Activated CD8-positive, alpha-beta T cell treated with anti-CD3 and anti-CD28 coated beads for 36 hours (primary cell): ENCODE measurements around the gene GNL1. TPM values are rescaled to one million over a fixed set of nuclear protein-coding genes. Genes with fewer than 3 reads are reported as not detected.

ENCODE experiments used
- ATAC-seq: fragments of 200-7000 bp; cut with Tn5 transposase; one replicate; pipeline ENCODE4 v1.10.0; 2021; ENCODE audit warnings: mild to moderate bottlenecking, moderate library complexity
- CTCF ChIA-PET: fragments of 350-600 bp; sonication (Branson Sonifier 250); formaldehyde crosslinking; loops from one replicate; lab custom pipeline; 2021; ENCODE audit warnings: antibody characterized with exemption; lab: Charles Lee
- POLR2A ChIA-PET: fragments of 350-600 bp; sonication (Branson Sonifier 250); formaldehyde crosslinking; loops from one replicate; lab custom pipeline; 2021; ENCODE audit warnings: antibody characterized with exemption; lab: Charles Lee
- DNase-seq: peaks from one replicate; pipeline ENCODE4 v3.0.0-alpha.2; 2020
- H3K27ac Mint-ChIP-seq: one replicate; pipeline ENCODE4 v1.8.0; 2021; ENCODE audit warnings: mild to moderate bottlenecking, mixed read lengths
- H3K27me3 Mint-ChIP-seq: one replicate; pipeline ENCODE4 v1.8.0; 2021; ENCODE audit warnings: mixed read lengths
- H3K36me3 Mint-ChIP-seq: one replicate; pipeline ENCODE4 v1.8.0; 2021; ENCODE audit warnings: low read depth, mixed read lengths
- H3K4me1 Mint-ChIP-seq: one replicate; pipeline ENCODE4 v1.8.0; 2021; ENCODE audit warnings: low read depth, mixed read lengths
- H3K4me3 Mint-ChIP-seq: one replicate; pipeline ENCODE4 v1.8.0; 2021; ENCODE audit warnings: mild to moderate bottlenecking, moderate library complexity, mixed read lengths
- H3K9me3 Mint-ChIP-seq: one replicate; pipeline ENCODE4 v1.8.0; 2021; ENCODE audit warnings: mixed read lengths
- intact Hi-C: fragments of 100-400 bp; cut with micrococcal nuclease; formaldehyde crosslinking; loops from one replicate; pipeline ENCODE4 v1.10.0; 2022
- total RNA-seq, 2 experiments: library from RNA; stranded (reverse); gene quantifications; one replicate each; pipeline ENCODE4 v1.2.3, GENCODE V29; 2021
- TF ChIP-seq, protein P1 (sequence below): fragments of 200-600 bp; IDR thresholded peaks from one replicate; pipeline ENCODE4 v1.8.0; 2022; ENCODE audit warnings: antibody characterized with exemption, mild to moderate bottlenecking

Gene GNL1
- total RNA-seq, 2 experiments from 2014 or later = 107 to 122 TPM

DNA sequence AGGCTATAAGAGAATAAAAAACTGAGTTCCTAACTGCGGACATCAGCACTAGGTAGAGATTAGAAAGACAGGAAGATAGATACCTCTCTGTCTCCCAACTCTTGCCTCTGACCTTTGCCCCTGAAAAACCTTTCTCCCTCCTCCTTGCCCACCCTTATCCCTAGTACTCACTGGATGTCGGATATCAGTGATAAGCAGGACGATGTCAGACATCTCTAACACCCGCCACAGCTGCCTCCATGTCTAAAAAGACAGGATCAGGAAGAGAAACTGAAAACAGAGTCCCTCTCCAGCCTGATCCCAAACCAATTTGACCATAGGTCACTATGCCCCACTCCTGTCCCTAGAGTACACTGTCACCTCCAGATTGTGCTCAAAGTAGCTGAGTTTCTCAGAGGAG, 1.9 kb downstream of the GNL1 start:
- TF ChIP-seq, protein P1, sequence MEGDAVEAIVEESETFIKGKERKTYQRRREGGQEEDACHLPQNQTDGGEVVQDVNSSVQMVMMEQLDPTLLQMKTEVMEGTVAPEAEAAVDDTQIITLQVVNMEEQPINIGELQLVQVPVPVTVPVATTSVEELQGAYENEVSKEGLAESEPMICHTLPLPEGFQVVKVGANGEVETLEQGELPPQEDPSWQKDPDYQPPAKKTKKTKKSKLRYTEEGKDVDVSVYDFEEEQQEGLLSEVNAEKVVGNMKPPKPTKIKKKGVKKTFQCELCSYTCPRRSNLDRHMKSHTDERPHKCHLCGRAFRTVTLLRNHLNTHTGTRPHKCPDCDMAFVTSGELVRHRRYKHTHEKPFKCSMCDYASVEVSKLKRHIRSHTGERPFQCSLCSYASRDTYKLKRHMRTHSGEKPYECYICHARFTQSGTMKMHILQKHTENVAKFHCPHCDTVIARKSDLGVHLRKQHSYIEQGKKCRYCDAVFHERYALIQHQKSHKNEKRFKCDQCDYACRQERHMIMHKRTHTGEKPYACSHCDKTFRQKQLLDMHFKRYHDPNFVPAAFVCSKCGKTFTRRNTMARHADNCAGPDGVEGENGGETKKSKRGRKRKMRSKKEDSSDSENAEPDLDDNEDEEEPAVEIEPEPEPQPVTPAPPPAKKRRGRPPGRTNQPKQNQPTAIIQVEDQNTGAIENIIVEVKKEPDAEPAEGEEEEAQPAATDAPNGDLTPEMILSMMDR = no peak
- Mint-ChIP-seq H3K27ac (peak overlapping the region; percentile 43), H3K4me1 (peaks cover 24% of the 10 kb centered on the region), H3K36me3 (peaks cover 61% of the 10 kb centered on the region), H3K27me3 (no peaks in the 10 kb centered on the region), H3K9me3 (no peaks in the 10 kb centered on the region), H3K4me3 (peak overlapping the region; percentile 91)
- ChIA-PET POLR2A (interaction anchor here (0.7 to 5.4 kb wide), 7 partner anchors 10 to 88 kb away, joined by 3 to 55 read pairs (median 4); no protein-coding TSS in a partner anchor), CTCF (interaction anchor here (1.2 to 21.7 kb wide), 5 partner anchors 9 to 101 kb away, joined by 5 to 515 read pairs (median 36); no protein-coding TSS in a partner anchor)
- intact Hi-C loops = no loop called here
- ATAC-seq = no peak
- no peak for DNase-seq

DNA sequence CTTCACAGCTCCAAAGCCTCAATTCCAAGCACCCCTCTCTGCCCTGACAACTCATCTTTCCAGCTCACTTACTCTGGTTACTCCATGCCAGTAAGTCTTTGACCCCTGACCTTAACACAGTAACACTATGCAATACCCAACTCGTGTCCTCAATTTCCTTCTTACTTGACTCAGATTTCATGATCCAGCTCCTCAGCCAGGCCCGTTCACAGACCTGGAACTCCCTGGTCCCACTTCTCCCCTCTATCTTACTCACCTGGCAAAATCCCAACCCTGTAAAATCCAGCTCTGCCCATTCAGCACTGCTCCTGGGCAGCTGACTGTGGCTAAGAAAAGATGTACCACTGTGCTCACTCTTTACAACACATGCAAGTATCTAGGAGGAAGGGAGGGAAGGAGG, 7.9 kb downstream of the GNL1 start:
- DNase-seq (no peak), ATAC-seq (no peak)
- Mint-ChIP-seq H3K4me3 (no peak overlapping the region), H3K4me1 (peaks cover 18% of the 10 kb centered on the region), H3K36me3 (peaks cover 47% of the 10 kb centered on the region), H3K27ac (peak overlapping the region; percentile 12), H3K9me3 (no peaks in the 10 kb centered on the region), H3K27me3 (no peaks in the 10 kb centered on the region)
- TF ChIP-seq, protein P1 = no peak
- ChIA-PET POLR2A (interaction anchor here (0.7 to 2.1 kb wide), 6 partner anchors 9 to 57 kb away, joined by 3 to 8 read pairs (median 4); partner anchors contain the start of gene PRR3), CTCF (interaction anchor here (0.8 to 21.7 kb wide), 6 partner anchors 8 to 65 kb away, joined by 3 to 515 read pairs (median 12); no protein-coding TSS in a partner anchor)
- intact Hi-C loops = no loop called here

DNA sequence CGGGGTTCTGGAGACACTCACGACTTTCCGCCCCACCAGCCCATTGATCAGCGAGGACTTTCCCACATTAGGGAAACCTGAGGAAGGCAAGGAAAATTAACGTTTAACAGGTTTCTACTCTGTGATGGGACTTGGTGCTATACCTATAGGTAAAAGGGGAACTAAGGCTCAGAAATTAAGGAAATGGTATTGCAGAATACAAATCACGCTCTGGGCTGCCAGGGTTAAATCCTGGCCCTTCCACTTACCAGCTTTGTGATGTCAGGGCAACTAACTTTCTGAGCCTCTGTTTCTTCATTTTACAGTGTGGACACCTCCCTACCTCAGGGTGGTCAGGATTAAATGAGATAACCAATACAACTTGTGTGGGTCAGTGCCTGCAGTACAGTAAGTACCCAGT, 8.8 kb downstream of the GNL1 start:
- ChIA-PET POLR2A (interaction anchor here (0.6 to 6.6 kb wide), 6 partner anchors 8 to 332 kb away, joined by 3 to 55 read pairs (median 4); partner anchors contain the start of genes GNL1 and PRR3), CTCF (interaction anchor here (0.8 to 21.7 kb wide), 5 partner anchors 15 to 94 kb away, joined by 3 to 515 read pairs (median 7); no protein-coding TSS in a partner anchor)
- Mint-ChIP-seq H3K4me1 (peaks cover 22% of the 10 kb centered on the region), H3K9me3 (no peaks in the 10 kb centered on the region), H3K4me3 (no peak overlapping the region), H3K27ac (no peak overlapping the region), H3K27me3 (no peaks in the 10 kb centered on the region), H3K36me3 (peaks cover 38% of the 10 kb centered on the region)
- TF ChIP-seq, protein P1 = no peak
- intact Hi-C loops = no loop called here
- ATAC-seq (no peak), DNase-seq (no peak)

DNA sequence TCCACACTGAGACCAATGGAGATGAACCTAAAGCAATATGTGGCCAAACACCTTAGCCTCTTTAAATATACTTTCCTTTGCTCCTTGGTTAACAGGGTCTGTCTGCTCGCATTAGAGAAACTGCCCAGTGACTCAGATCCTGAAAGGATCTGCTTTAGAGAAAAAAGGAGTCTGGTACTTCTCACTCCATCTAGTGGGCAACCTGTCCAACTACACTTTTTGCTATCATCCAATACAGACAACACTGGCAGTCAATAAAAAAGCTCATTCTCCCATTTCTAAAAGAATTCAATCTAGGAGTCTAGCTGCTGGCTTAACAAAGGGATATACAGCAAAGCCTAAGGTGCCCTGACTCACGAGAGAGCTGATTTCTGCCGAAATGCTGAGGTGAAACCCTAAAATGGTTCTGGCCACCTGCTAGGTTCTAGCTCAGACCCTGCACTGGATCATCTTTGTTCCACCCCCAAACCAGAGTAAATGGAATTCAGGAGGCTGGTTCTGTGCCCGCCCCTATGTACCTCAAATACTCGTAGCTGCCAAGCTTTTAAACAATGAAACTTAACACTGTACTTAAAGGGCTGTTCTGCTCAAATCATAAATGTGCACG, 11.5 kb downstream of the GNL1 start:
- peak; percentile 25 for DNase-seq
- Mint-ChIP-seq H3K27me3 (no peaks in the 10 kb centered on the region), H3K36me3 (peaks cover 21% of the 10 kb centered on the region), H3K4me3 (no peak overlapping the region), H3K4me1 (peaks cover 30% of the 10 kb centered on the region), H3K27ac (peak overlapping the region; percentile 71), H3K9me3 (no peaks in the 10 kb centered on the region)
- TF ChIP-seq, protein P1 = peak; percentile 80
- POLR2A ChIA-PET = interaction anchor here (0.7 to 7.8 kb wide), 9 partner anchors 11 to 106 kb away, joined by 3 to 99 read pairs (median 3); partner anchors contain the start of genes GNL1 and PRR3
- intact Hi-C loops = no loop called here
- ATAC-seq = peak; percentile 77
- CTCF ChIA-PET = interaction anchor here (0.7 to 21.7 kb wide), 46 partner anchors 9 to 549 kb away, joined by 3 to 515 read pairs (median 5); partner anchors contain the start of genes ABCF1, MRPS18B, PPP1R10 and PRR3
